DOHH2 (cell line): ENCODE results near the gene EML4.

Source experiments
- H3F3A ChIP-seq: fragments of 200-600 bp; sonication (generic), shearing (Covaris generic); 2 replicates; pipeline ENCODE4 v1.6.0; 2016; ENCODE audit warnings: antibody characterized with exemption, mild to moderate bottlenecking; ENCODE audit not compliant: control insufficient read depth, insufficient read depth
- H3K27ac ChIP-seq: fragments of 200-600 bp; sonication (generic); 2 replicates; pipeline ENCODE4 v1.5.1; 2014; ENCODE audit warnings: low read depth, mild to moderate bottlenecking, low read length, moderate library complexity
- H3K27me3 ChIP-seq: fragments of 200-600 bp; sonication (generic); 2 replicates; pipeline ENCODE4 v1.6.1; 2014; ENCODE audit warnings: mild to moderate bottlenecking, low read length, mixed read lengths; ENCODE audit not compliant: control insufficient read depth
- H3K36me3 ChIP-seq: fragments of 200-600 bp; sonication (generic); 2 replicates; pipeline ENCODE4 v1.6.1; 2014; ENCODE audit warnings: mild to moderate bottlenecking, low read length, moderate library complexity, mixed read lengths; ENCODE audit not compliant: control insufficient read depth
- H3K4me1 ChIP-seq: fragments of 200-600 bp; sonication (generic); 2 replicates; pipeline ENCODE4 v1.6.1; 2014; ENCODE audit warnings: mild to moderate bottlenecking, low read length, mixed read lengths; ENCODE audit not compliant: control insufficient read depth
- H3K4me2 ChIP-seq: fragments of 200-600 bp; sonication (generic); 2 replicates; pipeline ENCODE4 v1.6.0; 2014; ENCODE audit warnings: mild to moderate bottlenecking, low read length, moderate library complexity
- H3K4me3 ChIP-seq: fragments of 200-600 bp; sonication (generic); 2 replicates; pipeline ENCODE4 v1.5.1; 2014; ENCODE audit warnings: mild to moderate bottlenecking, low read length, mixed read lengths
- H3K79me2 ChIP-seq: fragments of 200-600 bp; sonication (generic); 2 replicates; pipeline ENCODE4 v1.6.1; 2014; ENCODE audit warnings: mild to moderate bottlenecking, low read length, mixed read lengths; ENCODE audit not compliant: control insufficient read depth
- H3K9me2 ChIP-seq: fragments of 200-600 bp; sonication (generic); replicated peaks from 2 replicates; pipeline ENCODE4 v1.6.1; 2014; ENCODE audit warnings: mild to moderate bottlenecking, low read length, mixed read lengths; ENCODE audit not compliant: control insufficient read depth
- H3K9me3 ChIP-seq: fragments of 200-600 bp; sonication (generic); 2 replicates; pipeline ENCODE4 v1.6.1; 2014; ENCODE audit warnings: antibody characterized with exemption, low read length, mixed read lengths; ENCODE audit not compliant: control insufficient read depth, insufficient read depth
- H4K20me1 ChIP-seq: fragments of 200-600 bp; sonication (generic); 2 replicates; pipeline ENCODE4 v1.6.0; 2014; ENCODE audit warnings: low read depth, mild to moderate bottlenecking, antibody characterized with exemption, low read length, moderate library complexity; ENCODE audit not compliant: control insufficient read depth, insufficient read depth
- CTCF ChIP-seq: fragments of 200-600 bp; sonication (generic); IDR thresholded peaks from one replicate; pipeline ENCODE4 v1.5.1; 2014; ENCODE audit warnings: antibody characterized with exemption, mild to moderate bottlenecking, low read depth, low read length; ENCODE audit not compliant: poor library complexity, severe bottlenecking
- EZH2phosphoT487 ChIP-seq: fragments of 200-600 bp; sonication (generic); IDR thresholded peaks from 2 replicates; pipeline ENCODE4 v1.6.1; 2017; ENCODE audit warnings: borderline replicate concordance, mild to moderate bottlenecking, antibody characterized with exemption, low read length, moderate library complexity, mixed read lengths

EML4 gene

GRCh38 chr2:42199626-42200025 is 30.5 kb downstream of the EML4 start:
- no peak for TF ChIP-seq CTCF
- no peak for TF ChIP-seq EZH2phosphoT487
- Histone ChIP-seq H3K9me3 (no peaks in the 10 kb centered on the region), H3K9me2 (no peaks in the 10 kb centered on the region), H3K4me1 (peaks cover 9% of the 10 kb centered on the region), H3K79me2 (peaks cover 25% of the 10 kb centered on the region; the same call in 1 of the 2 replicates), H3K4me2 (no peak overlapping the region), H3K27ac (no peak overlapping the region), H3K27me3 (no peaks in the 10 kb centered on the region), H4K20me1 (peaks cover 18% of the 10 kb centered on the region; the same call in 1 of the 2 replicates), H3F3A (no peaks in the 10 kb centered on the region), H3K36me3 (no peaks in the 10 kb centered on the region), H3K4me3 (no peak overlapping the region)

GRCh38 chr2:42200926-42201855 is 32.0 kb downstream of the EML4 start:
- H3K9me3 ChIP-seq = no peaks in the 10 kb centered on the region
- H3K4me2 ChIP-seq = no peak overlapping the region
- no peaks in the 10 kb centered on the region for H3K27me3 ChIP-seq
- peaks cover 8% of the 10 kb centered on the region for H3K4me1 ChIP-seq
- H3K9me2 ChIP-seq = no peaks in the 10 kb centered on the region
- H3K36me3 ChIP-seq = no peaks in the 10 kb centered on the region
- peaks cover 20% of the 10 kb centered on the region; the same call in 1 of the 2 replicates for H3K79me2 ChIP-seq
- no peaks in the 10 kb centered on the region for H3F3A ChIP-seq
- no peak overlapping the region for H3K27ac ChIP-seq
- no peak overlapping the region for H3K4me3 ChIP-seq
- H4K20me1 ChIP-seq = peaks cover 14% of the 10 kb centered on the region; the same call in 1 of the 2 replicates
- no peak for TF ChIP-seq EZH2phosphoT487
- no peak for TF ChIP-seq CTCF

- Histone ChIP-seq H3K27ac (no peak overlapping the region), H3K27me3 (no peaks in the 10 kb centered on the region), H3K9me2 (no peaks in the 10 kb centered on the region), H3K9me3 (no peaks in the 10 kb centered on the region), H3K4me3 (no peak overlapping the region), H3K4me1 (peaks cover 4% of the 10 kb centered on the region; the same call in 1 of the 2 replicates), H3F3A (no peaks in the 10 kb centered on the region), H3K79me2 (peaks cover 16% of the 10 kb centered on the region; the same call in 1 of the 2 replicates), H3K36me3 (no peaks in the 10 kb centered on the region), H3K4me2 (no peak overlapping the region), H4K20me1 (0 out of 2 replicates have a peak, but pooled peaks cover 6% of the 10 kb centered on the region)
- TF ChIP-seq CTCF (no peak), EZH2phosphoT487 (no peak)
These were observed 33.5 kb downstream of the EML4 start for GRCh38 chr2:42202634-42203008.
